Ureter (tissue), 1 donor: Measurements from ENCODE around the gene TMEM50B. TPM values are rescaled to one million over a fixed set of nuclear protein-coding genes. Genes with fewer than 3 reads are reported as not detected.
"Not testable (repeated sequence)": the region's sequence is repeated elsewhere in the genome, so short reads cannot be mapped to it uniquely, and the experiment has no call there.

Source experiments
- DNase-seq: peaks from one replicate; pipeline ENCODE4 v3.0.0-alpha.2; 2020; ENCODE audit warnings: low spot score
- total RNA-seq: library from RNA; stranded (reverse); gene quantifications from one replicate; pipeline ENCODE4 v1.2.4, GENCODE V29; 2023
- donor health status: DM: yes; HTN: yes; CAD: no.

The TMEM50B gene
- total RNA-seq, 1 donor from 2014 or later, result 84.5 TPM

DNA sequence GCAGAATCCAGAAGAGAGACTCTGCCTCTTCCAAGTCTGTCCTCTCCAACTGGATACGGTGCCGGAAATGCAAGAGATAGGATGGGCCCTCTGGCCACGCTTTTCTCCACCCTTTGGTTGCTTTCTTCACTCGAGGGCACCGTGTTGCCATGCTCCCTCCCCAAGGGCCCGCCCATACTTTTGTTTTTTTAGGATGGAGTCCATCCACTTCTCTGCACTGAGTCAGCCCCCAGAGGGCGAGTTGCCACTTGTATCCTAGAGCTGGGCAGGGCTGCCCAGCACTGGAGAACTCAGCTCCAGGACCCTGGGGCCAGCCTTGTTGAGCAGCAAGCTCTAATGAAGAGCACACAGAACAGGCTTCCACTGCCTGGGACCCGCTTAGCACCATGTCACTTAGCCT is 51.1 kb downstream of the TMEM50B start:
- DNase-seq, result no peak

- no peak for DNase-seq
Measured at GRCh38 chr21:33427051-33427450, 52.7 kb downstream of the TMEM50B start.

DNA sequence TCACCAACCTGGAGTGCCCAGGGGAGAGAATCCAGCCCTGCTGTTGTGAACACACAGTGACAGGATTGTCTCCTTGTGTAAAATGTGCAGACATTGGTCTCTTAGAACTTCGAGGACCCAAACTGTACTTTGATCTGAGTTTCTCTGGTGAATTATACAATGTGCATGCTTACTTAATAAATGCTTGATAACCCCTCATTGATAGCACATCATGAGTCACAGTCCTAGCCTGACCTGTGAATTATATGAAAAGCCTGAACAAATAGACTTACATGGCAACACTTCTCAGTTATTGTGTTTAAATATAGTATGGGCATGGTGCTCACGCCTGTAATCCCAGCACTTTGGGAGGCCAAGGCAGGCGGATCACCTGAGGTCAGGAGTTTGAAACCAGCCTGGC is 53.9 kb downstream of the TMEM50B start:
- DNase-seq, result no peak

DNA sequence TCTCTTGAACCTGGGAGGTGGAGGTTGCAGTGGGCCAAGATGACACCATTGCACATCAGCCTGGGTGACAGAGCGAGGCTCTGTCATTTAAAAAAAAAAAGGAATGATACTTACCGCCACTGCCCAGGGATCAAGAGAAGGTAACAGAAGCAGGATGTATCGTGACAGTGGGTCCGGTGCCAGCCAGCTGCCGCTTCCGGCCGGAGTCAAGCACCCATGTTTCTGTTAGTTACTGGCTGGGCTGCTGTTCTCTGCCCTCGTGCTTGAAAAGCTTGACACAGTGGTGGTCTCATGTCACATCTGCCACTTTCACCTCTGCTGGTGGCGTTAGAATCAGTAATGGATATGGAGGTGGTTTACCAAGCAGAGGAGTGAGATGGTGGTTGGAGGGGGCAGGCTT is 55.6 kb downstream of the TMEM50B start:
- no peak for DNase-seq

DNA sequence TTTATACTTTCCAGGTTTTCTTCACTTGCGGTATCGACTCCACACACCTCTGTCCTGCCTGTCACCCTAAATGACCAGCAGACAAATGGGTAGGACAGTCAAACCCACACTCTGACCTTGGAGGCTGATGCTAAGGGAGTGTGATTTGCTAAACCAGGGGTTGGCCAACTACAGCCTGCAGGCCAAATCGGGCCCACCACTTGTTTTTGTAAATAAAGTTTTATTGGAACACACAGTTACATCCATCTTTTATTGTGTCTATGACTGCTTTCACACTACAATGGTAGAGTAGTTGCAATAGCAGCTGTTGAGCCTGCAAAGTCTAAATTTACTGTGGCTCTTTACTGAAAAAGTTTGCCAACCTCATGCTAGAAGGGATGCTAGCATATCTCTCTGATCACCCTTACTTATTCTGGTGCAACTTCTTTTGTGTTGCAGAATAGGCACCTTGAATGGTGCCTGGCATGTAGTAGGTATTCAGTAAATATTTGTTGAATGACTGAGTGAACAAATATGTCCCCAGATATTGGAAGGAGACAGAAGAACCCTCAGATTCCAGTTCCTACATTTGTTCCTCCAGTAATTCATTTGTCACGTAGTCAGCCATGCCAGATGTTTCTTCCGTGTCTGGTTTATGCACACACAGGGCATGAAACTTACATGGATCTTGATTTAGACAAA is 57.9 kb downstream of the TMEM50B start:
- no peak for DNase-seq

DNA sequence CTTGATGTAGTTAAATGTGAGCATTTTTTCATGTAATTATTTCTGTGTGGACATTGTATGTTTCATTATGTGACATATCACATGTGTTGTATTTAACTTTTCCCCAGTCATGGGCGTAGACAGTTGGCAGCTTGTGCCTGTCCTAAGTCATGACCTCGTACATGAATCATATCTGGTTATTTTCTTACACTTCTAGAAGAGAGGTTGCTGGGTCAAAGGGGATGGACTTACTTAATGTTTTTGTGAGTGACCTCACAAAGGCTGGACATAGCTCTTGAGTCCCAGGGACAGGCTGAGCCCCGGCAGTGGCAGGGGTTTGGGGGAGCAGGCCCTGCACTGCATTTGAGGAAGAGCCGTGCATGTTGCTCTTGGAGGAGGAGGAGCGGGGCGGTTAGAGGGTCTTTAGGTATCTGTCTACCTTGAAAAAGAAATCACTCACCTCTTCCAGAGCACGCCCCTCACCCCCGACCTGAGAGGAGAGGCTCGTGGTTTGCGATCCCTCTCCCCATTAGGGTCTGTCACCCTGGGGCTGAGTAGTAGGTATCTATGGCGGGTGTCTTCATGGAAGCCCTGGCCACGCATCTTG is 60.1 kb downstream of the TMEM50B start:
- DNase-seq, result no peak

- no peak for DNase-seq
Measured at GRCh38 chr21:33418691-33419090, 61.1 kb downstream of the TMEM50B start.

- no peak for DNase-seq
Measured at GRCh38 chr21:33414926-33415325, 64.8 kb downstream of the TMEM50B start.

- DNase-seq, result no peak
Measured at GRCh38 chr21:33414068-33414467, 65.7 kb downstream of the TMEM50B start.

DNA sequence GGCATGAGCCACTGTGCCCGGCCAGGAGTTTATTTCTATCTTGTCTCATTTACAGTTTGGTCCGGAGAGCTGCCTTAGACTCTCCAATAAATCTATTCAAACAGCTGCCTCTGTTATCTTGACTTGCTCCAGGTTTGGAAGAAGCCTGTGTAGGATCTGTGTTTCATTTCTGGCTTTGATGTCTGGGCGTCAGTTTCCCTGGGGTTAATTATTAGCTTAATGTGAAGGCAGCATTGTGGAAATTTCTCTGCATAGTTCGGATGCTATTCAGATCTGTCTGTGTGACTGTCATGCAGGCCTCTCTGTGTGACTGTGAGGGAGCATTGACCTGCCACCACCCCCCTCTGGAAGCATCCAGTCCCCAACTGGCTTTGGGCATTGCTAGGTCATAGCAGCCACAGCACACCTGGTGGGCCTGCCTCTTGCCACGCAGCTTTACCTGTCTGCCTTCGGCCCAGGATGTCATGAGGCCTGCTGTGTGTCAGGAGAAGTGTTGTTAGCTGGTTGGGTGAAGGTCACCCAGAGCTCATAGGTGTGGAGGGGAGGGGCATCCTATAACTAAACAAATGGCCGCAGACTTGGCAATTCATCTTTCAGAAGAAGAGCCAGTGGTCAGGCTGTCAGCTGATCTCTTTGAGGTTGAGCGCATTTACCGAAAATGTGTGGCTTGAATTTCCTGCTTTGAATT is 66.8 kb downstream of the TMEM50B start:
- DNase-seq, result no peak

- DNase-seq, result not testable (repeated sequence)
Measured at GRCh38 chr21:33412439-33412831, 67.3 kb downstream of the TMEM50B start.

- no peak for DNase-seq
Measured at GRCh38 chr21:33411949-33412430, 67.8 kb downstream of the TMEM50B start.

- DNase-seq, result no peak
Measured at GRCh38 chr21:33406493-33406892, 73.3 kb downstream of the TMEM50B start.

DNA sequence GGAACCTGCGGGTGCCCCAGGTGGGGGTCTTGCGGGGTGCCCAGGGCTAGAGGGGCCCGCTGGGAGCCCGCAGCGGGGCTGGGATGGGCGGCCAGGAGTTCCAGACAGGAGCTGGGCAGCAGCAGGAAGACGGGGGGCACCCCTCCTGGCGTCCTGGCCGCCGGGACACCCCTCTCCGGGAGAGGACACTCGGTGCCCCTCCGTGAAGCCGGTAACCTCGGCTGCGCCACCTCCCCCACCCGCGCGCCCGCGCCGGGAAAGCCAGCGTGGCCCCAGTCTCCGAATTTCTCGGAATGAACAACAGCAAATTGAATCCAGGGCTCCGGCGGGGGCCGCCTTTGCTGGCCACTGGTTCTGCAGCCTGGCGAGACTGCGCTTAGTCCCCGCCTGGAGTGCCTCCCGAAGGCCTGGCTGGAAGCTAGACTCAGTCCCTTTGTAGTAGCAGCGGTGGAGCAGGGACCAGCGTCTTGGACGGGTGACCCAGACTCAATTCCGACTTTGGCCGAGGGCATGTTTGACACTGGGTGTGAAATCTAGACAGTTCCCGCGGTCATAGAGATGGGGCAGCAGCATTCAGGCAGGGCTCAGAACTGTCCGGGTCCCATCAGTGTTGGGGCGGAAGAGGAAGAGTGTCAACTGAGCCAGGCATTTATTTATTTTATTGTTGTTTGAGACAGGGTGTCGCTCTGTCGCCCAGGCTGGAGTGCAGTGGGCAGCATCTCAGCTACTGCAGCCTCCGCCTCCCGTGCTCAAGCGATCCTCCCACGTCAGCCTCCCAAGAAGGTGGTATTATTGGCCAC is 75.8 kb downstream of the TMEM50B start:
- DNase-seq, result peak; percentile 69

GRCh38 chr21:33403128-33403785 is 76.5 kb downstream of the TMEM50B start, which contains the start of gene IFNGR2:
Gene IFNGR2, plus strand, starts transcription at chr21:33403413. Its CDS starts 131 bp downstream, at chr21:33403544.
- no peak for DNase-seq

- DNase-seq, result peak; percentile 57
Measured at GRCh38 chr21:33402001-33402979, 77.5 kb downstream of the TMEM50B start.

DNA sequence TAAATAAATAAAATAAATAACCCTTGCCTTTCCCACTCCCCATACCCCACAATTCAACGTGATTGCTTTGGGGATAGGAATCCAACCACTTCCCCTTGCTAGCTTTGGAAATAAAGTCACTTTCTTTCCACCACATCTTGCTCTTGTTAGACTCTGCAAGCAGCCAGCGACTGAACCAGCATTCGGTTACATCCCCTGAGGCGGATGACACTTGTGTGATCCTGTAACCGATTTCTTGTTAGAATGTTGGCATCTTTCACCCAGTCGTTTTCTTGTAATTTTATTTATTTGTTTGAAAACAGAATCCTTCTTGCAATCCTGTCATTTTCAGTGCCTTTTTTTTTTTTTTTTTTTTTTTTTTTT is 78.2 kb downstream of the TMEM50B start:
- no peak for DNase-seq
